ENCODE results near the gene TNIP2. TPM values are rescaled to one million over a fixed set of nuclear protein-coding genes. Genes with fewer than 3 reads are reported as not detected.

Gene TNIP2
- polyA plus RNA-seq, 3 donors = 16.7 to 22.8 (median 22.2) TPM

- DNase-seq (ENCODE audit: extremely low read depth in 1 of 11, low read depth in 9 of 11, low spot score in 4 of 11) = no peak
These were observed 40.0 kb upstream of the TNIP2 start for GRCh38 chr4:2795893-2796848.

DNA sequence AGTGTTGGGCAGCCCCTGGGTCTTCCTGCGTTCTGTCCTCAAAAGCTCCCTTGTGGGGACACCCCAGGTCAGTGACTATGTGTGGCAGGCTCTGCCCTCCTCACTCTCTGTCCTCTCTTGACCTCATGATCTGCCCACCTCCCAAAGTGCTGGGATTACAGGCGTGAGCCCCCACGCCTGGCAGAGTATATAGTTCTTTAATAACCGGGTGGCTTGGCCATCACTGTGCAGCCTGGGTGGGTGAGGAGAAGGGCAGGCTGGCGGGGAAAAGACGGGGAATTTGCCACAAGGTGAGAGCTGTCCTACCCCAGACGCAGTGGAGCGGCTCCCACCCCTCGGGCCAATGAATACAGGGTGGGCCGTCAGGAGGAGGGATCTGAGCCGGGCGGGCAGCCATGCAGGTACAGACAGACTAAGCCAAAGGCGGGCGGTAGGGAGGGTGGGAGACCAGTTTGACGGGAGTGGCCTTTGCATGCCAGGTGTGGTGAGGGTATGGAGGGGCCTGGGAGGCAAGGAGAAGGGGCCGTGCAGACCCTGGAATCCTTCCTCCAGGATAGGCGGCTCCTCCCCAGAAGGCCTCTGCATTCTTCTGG, 39.3 kb upstream of the TNIP2 start:
- no peak for DNase-seq (ENCODE audit: extremely low read depth in 1 of 11, low read depth in 9 of 11, low spot score in 4 of 11)

- DNase-seq (ENCODE audit: extremely low read depth in 1 of 11, low read depth in 9 of 11, low spot score in 4 of 11) = no peak
These were observed 38.6 kb upstream of the TNIP2 start for GRCh38 chr4:2794486-2795299.

- no peak for DNase-seq (ENCODE audit: extremely low read depth in 1 of 11, low read depth in 9 of 11, low spot score in 4 of 11)
These were observed 37.7 kb upstream of the TNIP2 start for GRCh38 chr4:2793586-2794485.

GRCh38 chr4:2792711-2793585, 36.8 kb upstream of the TNIP2 start, which contains the start of gene SH3BP2:
SH3BP2 (plus strand) TSS chr4:2793085; CDS start chr4:2820618, 27,533 bp downstream.
- DNase-seq (ENCODE audit: extremely low read depth in 1 of 11, low read depth in 9 of 11, low spot score in 4 of 11) = peak in 1 of 11 donors; percentile 60

DNA sequence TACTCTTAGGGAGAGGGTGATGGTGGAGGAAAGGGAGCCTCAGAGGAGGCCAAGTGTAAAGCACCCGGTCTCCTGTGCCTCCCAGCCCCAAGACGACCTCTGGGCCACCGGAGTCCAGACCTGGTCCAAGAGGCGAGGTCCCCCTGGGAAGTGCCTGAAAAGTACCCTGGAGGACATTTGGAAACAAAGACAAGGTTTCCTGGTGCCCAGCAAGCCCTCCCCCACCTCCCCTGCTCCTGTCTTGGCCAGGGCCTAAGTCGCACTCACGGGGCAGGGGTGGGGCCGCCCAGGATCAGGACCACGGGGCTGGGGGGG, 36.2 kb upstream of the TNIP2 start:
- DNase-seq (ENCODE audit: extremely low read depth in 1 of 11, low read depth in 9 of 11, low spot score in 4 of 11) = no peak

- DNase-seq (ENCODE audit: extremely low read depth in 1 of 11, low read depth in 9 of 11, low spot score in 4 of 11) = no peak
These were observed 35.6 kb upstream of the TNIP2 start for GRCh38 chr4:2791518-2792395.

DNA sequence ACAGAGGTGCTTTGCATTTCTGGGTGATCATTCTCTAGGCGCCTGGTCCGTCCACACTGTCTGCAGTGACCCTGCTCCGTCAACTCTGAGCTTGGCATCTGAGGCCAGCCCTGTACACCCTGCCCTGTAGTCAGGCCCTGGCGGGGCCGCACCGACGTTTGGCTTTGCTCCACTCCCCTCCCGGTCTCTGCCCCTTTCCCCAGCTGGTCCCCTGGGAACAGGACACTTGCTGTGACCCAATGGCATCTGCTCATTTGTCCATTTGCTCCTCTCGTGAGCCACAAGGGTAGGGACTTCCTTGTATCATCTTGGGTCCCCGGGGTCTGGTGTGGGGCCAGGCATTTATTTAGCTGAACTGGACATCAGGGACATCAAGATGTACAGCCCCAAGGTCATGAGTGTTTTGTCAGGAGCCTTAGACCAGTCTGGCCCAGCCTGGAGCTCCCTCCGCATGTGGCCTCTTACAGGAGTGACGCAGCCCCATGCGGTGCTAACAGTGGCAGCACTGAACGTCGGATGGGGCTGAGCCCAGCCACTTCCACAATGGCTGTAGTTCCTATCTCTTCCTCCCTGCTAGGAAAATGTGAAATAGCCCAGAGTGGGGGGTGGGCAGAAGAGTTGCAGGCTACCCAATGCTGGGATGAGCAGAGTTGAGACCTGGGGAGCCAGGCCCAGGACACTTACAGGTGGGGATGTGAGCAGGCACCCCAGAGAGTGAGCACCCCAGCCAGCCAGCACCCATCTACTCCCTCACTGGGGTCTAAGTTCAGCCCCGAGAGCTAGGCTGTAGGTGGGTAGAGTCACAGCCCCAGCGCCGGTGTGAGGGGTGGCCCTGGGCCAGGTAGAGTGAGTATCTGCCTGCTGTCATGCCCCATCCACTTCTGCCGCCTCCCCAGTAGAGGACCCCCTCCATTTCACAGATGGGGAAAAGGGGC, 34.7 kb upstream of the TNIP2 start:
- DNase-seq (ENCODE audit: extremely low read depth in 1 of 11, low read depth in 9 of 11, low spot score in 4 of 11) = no peak

GRCh38 chr4:2789793-2790582, 33.9 kb upstream of the TNIP2 start:
- DNase-seq (ENCODE audit: extremely low read depth in 1 of 11, low read depth in 9 of 11, low spot score in 4 of 11) = no peak

- DNase-seq (ENCODE audit: extremely low read depth in 1 of 11, low read depth in 9 of 11, low spot score in 4 of 11) = no peak
These were observed 33.2 kb upstream of the TNIP2 start for GRCh38 chr4:2789351-2789750.

GRCh38 chr4:2788532-2789103, 32.5 kb upstream of the TNIP2 start:
- DNase-seq (ENCODE audit: extremely low read depth in 1 of 11, low read depth in 9 of 11, low spot score in 4 of 11) = no peak

DNA sequence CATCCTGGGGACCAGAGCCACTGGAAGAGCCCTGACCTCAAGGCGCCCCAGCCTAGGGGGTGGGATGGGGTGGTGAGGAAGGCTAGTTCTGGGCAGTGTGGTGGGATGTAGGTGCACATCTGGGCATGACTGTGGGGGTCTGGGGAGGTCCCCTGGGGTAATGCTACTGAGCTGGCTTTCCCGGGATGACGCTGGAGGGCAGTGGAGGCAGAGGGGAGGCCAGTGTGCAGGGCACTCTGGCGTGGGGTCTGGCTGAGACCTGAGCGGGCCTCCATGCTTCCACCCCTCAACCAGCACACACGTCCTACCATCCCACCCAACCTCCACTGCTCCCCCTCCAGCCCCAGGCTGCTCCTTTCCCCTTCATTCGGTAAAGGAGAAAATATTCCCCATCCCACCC, 32.0 kb upstream of the TNIP2 start:
- DNase-seq (ENCODE audit: extremely low read depth in 1 of 11, low read depth in 9 of 11, low spot score in 4 of 11) = no peak

GRCh38 chr4:2787230-2788100, 31.3 kb upstream of the TNIP2 start:
- DNase-seq (ENCODE audit: extremely low read depth in 1 of 11, low read depth in 9 of 11, low spot score in 4 of 11) = no peak

DNA sequence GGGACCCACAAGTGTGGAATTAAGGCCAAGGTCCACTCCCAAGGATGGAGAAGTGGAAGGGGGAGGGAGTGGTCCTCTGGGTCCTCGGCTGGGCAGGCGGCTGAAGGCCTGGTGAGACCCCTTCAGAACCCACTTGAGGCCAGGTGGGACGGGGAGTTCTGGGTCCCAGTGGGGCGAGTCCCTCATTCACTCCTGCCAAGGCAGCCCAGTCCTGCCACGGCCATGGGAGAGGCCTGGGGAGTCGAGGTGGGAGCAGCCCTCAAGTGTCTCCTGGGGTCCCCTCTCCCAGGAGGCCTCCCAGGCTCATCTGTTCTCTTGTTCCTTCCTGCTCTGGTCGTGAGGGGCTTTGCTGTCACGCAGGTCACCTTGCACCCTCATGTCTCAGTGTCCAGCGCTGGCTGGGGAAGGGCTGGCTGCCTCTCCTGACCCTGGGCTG, 30.7 kb upstream of the TNIP2 start:
- no peak for DNase-seq (ENCODE audit: extremely low read depth in 1 of 11, low read depth in 9 of 11, low spot score in 4 of 11)
